Measurements from ENCODE around the gene ACMSD. TPM values are rescaled to one million over a fixed set of nuclear protein-coding genes. Genes with fewer than 3 reads are reported as not detected.
A peak's percentile ranks its signal among the peaks of the same experiment; 100 is the strongest.

ACMSD gene
- total and polyA plus RNA-seq, 9 of the 15 experiments (the other 6 are each of a cell fraction or from before 2014, with no cell fraction given): not detected

DNA sequence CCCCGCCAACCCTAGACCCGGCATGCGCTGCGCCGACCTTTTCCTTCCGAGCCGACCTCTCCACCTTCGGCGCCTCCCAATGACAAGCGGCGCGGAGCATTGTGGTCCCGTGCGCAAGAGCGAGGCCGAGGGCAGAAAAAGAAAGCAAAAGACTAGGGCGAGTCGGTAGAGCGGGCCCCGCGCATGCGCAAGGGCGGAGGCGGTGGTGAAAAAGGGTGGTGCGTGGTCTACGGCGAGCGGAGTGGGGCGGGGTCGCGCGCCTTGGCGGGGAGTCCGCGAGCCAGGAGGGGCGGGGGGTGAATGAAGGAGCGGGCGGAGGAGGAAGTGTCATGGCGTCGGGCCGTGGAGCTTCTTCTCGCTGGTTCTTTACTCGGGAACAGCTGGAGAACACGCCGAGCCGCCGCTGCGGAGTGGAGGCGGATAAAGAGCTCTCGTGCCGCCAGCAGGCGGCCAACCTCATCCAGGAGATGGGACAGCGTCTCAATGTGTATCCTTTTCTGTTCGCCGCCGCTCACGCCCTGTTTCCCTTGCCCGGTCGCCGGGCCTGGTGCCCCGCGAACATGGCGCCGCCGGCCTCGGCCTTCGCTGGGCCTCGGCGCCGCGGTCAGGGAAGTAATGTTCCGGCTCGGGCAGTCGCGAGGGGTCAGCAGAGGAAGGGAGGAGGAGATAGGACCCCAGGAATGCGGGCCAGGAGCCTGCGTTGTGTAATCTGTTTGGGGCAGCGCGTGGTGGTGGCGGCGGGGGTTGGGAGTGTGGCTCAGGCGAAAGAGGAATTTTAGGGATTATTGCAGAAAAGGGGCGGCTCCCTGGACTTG lies 80.3 kb downstream of the ACMSD start, which contains the start of gene CCNT2 (continued):
- TF ChIP-seq HOXB6 (CRISPR knock-in tag; IDR thresholded peaks at IDR 0.05; ENCODE audit: borderline replicate concordance): no peak
- TF ChIP-seq ZEB2 (IDR thresholded peaks at IDR 0.05): no peak
- TF ChIP-seq, protein P1, sequence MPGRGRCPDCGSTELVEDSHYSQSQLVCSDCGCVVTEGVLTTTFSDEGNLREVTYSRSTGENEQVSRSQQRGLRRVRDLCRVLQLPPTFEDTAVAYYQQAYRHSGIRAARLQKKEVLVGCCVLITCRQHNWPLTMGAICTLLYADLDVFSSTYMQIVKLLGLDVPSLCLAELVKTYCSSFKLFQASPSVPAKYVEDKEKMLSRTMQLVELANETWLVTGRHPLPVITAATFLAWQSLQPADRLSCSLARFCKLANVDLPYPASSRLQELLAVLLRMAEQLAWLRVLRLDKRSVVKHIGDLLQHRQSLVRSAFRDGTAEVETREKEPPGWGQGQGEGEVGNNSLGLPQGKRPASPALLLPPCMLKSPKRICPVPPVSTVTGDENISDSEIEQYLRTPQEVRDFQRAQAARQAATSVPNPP (IDR thresholded peaks at IDR 0.05; ENCODE audit: borderline replicate concordance, insufficient read depth, insufficient read length): no peak
- no peak for TF ChIP-seq IFI16 (CRISPR knock-in tag; IDR thresholded peaks at IDR 0.05)
- TF ChIP-seq OTX1 (CRISPR knock-in tag; IDR thresholded peaks at IDR 0.05): no peak
- no peak for TF ChIP-seq CBFA2T3 (IDR thresholded peaks at IDR 0.05)
- TF ChIP-seq ZNF507 (tag; conservative IDR thresholded peaks at IDR 0.05): no peak
- peak; percentile 23 to 41; a peak in 3 of 4 replicates for TF ChIP-seq SIX5 (IDR thresholded peaks at IDR 0.05; ENCODE audit: borderline replicate concordance in 1 of 2, insufficient read depth in 1 of 2, low read depth in 1 of 2, low read length in 2 of 2)
- no peak for TF ChIP-seq BCL6 (CRISPR knock-in tag; IDR thresholded peaks at IDR 0.05)
- peak; percentile 80 for TF ChIP-seq POLR2G (IDR thresholded peaks at IDR 0.05; ENCODE audit: low read depth, low read length)
- TF ChIP-seq HMG20A (CRISPR knock-in tag; conservative IDR thresholded peaks at IDR 0.05): no peak
- no peak for TF ChIP-seq ASH1L (IDR thresholded peaks at IDR 0.05; ENCODE audit: borderline replicate concordance, low read depth, partially characterized antibody)
- TF ChIP-seq, protein P2, sequence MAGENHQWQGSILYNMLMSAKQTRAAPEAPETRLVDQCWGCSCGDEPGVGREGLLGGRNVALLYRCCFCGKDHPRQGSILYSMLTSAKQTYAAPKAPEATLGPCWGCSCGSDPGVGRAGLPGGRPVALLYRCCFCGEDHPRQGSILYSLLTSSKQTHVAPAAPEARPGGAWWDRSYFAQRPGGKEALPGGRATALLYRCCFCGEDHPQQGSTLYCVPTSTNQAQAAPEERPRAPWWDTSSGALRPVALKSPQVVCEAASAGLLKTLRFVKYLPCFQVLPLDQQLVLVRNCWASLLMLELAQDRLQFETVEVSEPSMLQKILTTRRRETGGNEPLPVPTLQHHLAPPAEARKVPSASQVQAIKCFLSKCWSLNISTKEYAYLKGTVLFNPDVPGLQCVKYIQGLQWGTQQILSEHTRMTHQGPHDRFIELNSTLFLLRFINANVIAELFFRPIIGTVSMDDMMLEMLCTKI (IDR thresholded peaks at IDR 0.05; ENCODE audit: partially characterized antibody): no peak
- TF ChIP-seq FIP1L1 (IDR thresholded peaks at IDR 0.05; ENCODE audit: low read depth, low read length, poor library complexity, severe bottlenecking): peak; percentile 78
- TF ChIP-seq, protein P3, sequence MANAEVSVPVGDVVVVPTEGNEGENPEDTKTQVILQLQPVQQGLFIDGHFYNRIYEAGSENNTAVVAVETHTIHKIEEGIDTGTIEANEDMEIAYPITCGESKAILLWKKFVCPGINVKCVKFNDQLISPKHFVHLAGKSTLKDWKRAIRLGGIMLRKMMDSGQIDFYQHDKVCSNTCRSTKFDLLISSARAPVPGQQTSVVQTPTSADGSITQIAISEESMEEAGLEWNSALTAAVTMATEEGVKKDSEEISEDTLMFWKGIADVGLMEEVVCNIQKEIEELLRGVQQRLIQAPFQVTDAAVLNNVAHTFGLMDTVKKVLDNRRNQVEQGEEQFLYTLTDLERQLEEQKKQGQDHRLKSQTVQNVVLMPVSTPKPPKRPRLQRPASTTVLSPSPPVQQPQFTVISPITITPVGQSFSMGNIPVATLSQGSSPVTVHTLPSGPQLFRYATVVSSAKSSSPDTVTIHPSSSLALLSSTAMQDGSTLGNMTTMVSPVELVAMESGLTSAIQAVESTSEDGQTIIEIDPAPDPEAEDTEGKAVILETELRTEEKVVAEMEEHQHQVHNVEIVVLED (CRISPR knock-in tag; IDR thresholded peaks at IDR 0.05): peak; percentile 76
- TF ChIP-seq, protein P4, sequence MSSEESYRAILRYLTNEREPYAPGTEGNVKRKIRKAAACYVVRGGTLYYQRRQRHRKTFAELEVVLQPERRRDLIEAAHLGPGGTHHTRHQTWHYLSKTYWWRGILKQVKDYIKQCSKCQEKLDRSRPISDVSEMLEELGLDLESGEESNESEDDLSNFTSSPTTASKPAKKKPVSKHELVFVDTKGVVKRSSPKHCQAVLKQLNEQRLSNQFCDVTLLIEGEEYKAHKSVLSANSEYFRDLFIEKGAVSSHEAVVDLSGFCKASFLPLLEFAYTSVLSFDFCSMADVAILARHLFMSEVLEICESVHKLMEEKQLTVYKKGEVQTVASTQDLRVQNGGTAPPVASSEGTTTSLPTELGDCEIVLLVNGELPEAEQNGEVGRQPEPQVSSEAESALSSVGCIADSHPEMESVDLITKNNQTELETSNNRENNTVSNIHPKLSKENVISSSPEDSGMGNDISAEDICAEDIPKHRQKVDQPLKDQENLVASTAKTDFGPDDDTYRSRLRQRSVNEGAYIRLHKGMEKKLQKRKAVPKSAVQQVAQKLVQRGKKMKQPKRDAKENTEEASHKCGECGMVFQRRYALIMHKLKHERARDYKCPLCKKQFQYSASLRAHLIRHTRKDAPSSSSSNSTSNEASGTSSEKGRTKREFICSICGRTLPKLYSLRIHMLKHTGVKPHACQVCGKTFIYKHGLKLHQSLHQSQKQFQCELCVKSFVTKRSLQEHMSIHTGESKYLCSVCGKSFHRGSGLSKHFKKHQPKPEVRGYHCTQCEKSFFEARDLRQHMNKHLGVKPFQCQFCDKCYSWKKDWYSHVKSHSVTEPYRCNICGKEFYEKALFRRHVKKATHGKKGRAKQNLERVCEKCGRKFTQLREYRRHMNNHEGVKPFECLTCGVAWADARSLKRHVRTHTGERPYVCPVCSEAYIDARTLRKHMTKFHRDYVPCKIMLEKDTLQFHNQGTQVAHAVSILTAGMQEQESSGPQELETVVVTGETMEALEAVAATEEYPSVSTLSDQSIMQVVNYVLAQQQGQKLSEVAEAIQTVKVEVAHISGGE (CRISPR knock-in tag; IDR thresholded peaks at IDR 0.05): 0 out of 6 replicates have a peak, but pooled peaks of 1 of the 3 experiments have one; percentile 36
